Stimulated activated CD4-positive, alpha-beta T cell treated with anti-CD3 and anti-CD28 coated beads, Interleukin-4, amount 100 ng/mL, for 4 hours (primary cell): Measurements from ENCODE around the gene MSANTD1.
"Not testable (repeated sequence)": the region's sequence is repeated elsewhere in the genome, so short reads cannot be mapped to it uniquely, and the experiment has no call there.

ENCODE experiments used
- DNase-seq, 2 experiments: peaks; one replicate each; pipeline ENCODE4 v3.0.0-alpha.2; 2020

The MSANTD1 gene

DNA sequence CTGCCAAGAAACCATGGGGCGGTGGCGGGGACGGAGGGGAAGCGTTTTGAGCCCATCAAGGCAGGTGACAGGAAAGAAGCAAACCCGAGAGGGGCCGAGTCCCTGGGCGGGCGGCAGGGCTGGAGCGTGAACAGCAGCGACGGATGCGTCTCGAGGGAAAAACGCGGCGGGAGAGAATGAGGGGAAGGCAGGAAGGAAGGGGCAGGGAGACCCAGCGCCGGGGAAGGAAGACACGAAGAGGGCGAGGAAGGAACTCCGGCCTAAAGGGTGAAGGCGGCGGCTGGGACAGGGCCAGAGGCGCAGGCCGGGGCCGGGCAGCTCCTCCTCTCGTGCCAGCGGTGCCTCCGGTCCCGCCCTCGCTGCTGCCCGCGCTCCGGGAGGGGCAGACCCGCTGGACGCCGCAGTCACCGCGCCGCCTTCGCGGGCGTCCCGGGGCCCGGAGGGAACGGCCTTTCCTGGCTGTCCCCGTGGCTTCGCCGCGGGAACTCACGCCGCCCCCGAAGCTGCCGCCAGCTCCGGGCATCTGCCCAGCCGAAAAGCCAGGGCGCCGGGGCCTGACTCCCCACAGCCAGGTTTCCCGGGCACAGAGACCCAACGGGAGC is 43.1 kb downstream of the MSANTD1 start:
- DNase-seq: peak in 1 of 2 experiments; percentile 25

DNA sequence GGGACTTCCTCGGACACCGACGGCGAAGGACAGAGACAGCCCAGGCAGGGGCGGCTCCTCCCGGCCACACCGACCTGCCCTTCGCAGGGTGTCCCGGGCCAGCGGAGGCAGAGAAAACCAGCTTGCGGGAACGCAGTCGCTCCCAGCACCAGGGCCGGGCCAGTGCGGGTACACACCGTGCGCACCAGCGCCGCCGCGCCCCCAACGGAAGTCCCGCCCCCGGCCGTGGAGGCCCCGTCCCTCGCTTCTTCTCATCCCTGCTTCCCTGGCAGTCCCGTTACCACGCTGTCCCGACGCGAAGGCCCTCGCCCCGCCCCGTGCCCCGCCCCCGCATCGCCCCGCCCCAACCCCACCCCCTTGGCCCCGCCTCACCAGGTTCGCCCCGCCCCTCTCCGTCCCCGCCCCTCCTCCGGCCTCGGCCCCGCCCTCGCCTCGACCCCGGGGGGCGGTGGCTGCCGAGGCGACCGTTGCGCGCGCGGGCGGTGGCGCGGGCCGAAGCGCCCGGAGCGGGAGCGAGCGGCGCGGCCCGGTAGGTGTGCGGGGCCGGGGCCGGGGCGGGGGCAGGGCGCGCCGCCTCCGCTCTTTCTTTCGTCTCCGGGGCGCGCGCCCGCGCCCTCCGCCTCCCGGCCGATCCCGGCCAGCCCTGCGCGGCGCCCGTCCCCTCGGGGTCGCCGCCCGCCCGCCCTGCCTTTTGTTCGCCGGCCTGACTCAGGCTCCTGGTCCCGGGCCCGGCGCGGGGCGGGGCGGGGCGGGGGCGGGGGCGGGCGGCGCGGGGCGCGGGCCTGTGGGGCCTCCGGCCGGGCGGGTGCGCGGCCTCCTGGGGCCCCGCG is 43.8 kb downstream of the MSANTD1 start, which contains the start of gene RGS12:
TSS of gene RGS12 (plus strand) at position 451 of the 830 bp plus-strand sequence. CDS start 23,150 bp downstream, outside the sequence.
- DNase-seq: peak; percentile 84 to 90

DNA sequence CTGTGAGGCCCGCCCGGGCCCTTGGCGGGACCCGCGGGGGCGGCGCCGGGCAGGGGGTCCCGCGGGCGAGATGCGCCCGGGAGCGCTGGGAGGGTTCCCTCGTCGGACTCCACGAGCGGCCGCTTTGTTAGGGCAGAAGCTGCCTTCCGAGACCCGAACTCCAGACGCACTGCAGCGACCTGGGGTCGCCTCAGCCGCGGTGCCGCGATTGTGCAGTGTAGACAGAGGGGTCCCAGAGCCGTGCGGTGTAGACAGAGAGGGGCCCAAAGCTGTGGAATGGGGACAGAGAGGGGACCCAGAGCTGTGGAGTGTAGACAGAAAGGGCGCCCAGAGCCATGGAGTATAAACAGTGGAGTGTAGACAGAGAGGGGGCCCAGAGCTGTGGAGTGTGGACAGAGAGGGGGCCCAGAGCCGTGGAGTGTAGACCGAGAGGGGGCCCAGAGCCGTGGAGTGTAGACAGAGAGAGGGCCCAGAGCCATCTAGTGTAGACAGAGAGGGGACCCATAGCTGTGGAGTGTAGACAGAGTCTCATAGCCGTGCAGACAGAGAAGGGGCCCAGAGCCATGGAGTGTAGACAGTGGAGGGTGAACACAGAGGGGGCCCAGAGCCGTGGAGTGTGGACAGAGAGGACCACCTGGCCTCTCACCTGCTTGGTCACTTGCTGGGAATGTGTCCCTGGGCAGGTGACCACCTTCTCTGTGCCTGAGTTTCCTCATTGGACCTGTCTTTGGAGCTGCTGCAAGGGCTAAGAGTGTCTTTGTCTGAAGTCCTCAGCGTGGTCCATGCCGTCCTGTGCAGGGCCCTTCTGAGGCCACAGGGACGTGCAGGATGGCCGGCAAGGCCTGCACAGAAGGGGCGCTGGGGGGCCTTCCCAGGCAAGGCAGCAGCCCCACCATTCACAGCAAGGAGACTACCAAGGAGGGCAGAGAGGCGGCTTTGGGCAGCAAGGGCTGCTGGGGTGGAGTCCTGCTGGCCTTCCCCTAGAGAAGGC is 44.7 kb downstream of the MSANTD1 start:
- DNase-seq: no peak

DNA sequence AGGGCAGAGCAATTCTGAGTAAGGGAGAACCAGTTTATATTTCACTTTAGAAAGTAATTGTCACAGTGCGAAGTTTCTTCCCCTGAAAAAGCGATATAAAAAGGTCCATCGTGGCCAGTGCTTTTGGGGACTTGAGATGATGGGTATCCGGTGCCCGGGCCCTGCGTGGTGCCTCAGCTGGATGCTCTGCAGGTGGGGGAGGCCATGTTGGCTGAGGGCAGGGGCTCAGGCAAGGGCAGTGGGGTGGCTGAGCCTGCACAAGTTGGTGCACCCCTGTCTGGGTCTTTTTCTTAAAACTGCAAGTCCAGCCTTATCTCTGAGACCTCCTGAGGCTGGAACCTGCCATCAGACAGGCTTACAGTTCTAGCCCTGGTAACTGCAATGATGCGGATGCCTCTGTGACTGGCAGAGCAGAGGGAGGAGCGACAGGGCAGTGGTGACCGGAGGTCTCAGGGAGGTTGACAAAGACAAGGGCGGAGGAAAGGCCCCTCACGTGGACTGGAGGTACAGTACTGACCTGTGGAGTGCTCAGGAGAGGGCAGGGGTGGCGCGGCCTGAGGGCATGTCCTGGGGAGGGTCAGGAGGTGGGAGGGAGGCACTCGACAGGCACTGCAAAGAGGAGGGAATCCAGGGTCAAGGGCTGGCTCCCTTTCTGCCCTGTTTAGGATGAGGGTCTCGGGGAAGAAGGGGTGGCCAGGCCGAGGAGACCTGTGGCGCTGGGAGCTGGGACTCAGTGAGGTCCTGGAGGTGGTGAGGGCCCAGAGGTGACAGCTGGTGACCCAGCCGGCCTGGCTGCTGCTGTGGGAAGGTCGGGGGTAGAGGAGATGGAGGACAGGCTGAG is 45.7 kb downstream of the MSANTD1 start:
- DNase-seq: no peak

DNA sequence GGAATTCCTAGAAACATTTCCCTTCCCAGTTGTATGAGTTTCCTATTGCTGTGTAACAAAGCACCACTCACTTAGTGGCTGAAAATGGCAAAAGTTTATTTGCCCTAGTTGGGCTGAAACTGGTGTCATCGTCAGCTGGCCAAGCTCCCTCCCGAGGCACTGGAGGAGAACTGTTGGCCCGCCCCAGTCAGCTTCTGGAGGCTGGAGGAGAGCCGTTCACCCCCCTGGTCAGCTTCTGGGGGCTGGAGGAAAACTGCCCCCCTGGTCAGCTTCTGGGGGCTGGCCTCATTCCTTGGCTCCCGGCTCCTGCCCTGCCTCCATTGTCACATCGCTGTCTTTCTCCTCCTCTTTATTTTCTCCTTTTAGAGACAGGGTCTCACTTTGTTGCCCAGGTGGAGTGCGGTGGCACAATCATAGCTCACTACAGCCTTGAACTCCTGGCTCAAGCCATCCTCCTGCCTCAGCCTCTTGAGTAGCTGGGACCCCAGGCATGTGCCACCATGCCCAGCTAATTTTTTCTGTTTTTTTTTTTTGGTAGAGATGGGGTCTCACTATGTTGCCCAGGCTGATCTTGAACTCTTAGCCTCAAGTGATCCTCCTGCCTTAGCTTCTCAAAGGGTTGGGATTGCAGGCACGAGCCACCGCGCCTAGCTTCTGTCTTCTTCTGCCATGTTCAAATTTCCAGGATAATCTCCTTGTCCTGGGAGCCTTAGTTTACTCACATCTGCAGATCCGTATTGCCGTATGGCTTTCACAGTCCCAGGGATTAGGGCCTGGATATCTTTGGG is 47.1 kb downstream of the MSANTD1 start:
- no peak for DNase-seq

DNA sequence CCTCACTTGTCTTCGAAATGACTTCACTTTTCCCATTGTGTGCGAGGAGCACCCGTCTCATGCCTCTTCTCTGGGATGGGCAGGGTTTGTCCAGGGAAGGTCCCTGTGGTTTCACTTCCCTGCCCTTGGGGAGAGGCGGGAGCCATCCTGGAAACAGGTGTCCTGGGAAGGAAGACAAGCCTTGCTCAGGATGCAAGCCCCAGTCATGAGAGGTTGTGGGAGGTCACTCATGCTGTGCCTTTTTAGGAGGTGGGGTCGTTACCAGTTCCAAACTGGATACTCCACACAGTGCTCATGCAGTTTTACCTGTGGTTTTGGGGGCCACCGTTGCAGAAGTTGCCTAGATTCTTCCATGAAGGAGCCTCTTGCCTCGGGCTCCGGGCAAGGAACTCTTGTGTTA is 47.7 kb downstream of the MSANTD1 start:
- no peak for DNase-seq

DNA sequence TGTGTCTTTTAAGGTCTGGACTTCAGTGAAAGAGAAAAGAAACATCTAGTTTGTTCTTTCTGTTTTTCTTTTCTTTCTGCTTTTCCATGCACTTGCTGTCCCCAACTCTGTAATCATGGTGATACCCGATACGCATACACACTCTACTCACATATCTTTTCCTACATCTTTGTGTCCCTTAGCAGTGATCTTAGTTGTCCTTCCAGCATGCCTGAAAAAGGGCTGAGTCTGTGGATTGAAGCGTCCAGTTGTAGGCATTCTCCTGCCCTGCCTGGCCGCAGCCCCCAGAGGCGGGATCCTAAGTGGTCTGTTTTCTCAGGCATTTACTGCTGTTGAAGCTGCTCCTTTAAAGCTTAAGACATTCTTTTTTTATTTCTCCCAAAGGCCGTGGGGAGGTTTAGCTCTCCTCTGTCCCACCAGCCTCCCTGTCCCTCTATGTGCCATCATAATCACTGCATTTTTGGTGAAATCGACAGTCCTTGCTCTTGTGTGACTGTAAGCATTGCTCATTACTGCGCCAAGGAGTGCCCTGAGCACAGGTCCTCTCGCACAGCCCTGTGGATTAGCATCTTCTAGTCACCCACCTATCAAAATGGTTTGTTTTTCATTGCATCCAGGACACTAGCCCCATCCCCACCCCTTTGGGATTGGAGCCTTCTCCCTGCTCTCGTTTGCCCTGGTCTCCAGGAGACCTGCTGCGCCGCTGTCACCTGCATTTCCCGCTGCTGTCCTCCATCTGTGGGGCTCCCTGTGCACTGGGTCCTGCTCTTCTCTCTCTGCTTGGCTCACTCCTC is 48.3 kb downstream of the MSANTD1 start:
- DNase-seq: no peak

DNA sequence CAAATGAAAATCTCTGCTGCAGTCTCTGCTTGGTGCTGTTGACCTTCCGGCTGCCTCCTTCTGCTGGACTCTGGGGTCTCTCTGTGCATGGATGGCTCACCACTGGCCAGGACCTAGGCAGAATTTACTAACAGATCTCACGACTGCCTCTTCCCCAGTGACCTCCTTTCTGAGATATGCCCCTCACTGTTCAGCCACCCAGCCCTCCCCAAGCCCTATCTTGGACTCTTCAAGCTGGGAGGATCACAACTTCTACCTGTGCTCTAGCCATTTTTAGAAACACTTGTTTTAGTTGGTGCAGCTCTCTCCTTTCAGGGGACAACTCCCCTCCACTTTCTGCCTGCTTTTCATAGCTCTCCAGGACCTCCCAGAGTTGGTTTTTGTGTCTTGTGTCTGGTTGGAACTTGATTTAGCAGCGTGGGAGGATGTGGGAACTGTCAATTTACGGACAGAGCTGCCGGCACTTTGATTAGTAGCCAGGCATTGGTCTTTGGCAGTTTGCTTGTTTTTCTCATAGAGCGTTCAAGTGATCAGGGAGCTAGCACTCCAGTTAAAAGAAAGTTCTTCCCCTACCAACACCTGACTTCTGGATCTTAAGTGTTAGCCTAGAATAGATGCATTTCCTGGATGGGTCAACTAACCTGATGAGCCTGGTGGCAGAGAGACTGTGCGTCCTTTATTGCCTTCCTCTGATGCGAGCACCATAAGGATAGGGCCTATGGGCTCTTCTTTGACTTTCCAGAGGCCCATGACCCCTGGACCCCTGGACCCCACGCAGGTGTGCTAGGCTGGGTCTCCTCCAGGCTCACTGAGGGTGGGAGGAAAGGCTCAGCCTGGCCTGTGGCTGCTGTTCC is 50.4 kb downstream of the MSANTD1 start:
- DNase-seq: no peak

DNA sequence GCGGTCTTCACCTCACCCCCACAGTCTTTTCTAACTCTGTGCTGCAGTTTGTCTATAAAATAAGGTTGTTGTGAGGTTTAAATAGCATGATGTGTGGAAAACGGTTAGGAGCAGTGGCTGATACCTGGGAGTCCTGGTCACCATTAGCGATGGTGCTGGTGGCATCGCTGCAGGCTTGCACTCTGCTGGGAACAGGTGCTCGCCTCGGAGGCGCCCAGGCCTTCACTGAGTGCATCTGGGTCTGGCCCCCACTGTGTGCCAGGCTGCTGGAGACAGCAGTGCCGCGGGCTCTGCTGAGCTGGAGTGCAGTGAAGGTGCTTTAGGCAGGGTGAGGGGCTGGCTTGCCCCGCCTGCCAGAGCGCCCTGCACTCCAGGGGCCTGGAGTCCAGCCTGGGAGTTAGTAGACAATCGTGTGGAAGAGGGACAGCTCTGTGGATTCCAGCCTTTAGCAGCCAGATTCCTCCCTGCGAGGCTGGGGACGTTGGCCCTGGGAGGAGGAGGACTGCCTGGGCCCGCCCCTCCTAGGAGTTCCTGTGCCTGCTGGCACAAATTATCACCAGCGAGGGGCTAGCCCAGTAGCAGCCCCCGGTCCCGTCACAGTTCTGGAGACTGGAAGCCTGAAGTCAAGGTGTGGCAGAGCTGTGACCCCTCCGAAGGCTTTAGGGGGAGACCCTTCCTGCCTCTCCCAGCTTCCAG is 51.2 kb downstream of the MSANTD1 start:
- no peak for DNase-seq

DNA sequence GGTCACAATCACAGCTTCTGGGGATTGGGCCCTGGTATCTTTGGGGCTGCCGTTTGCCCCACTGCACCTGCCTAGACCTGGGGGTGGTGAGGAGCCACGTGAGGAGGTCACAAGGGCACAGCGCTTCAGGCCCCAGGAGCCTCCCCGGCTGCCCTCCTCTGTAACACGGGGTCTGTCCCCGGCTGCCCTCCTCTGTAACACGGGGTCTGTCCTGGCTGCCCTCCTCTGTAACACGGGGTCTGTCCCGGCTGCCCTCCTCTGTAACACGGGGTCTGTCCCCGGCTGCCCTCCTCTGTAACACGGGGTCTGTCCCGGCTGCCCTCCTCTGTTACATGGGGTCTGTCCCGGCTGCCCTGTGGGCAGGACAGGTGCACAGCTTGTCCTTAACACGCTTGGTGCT is 51.9 kb downstream of the MSANTD1 start:
- DNase-seq: not testable (repeated sequence)

DNA sequence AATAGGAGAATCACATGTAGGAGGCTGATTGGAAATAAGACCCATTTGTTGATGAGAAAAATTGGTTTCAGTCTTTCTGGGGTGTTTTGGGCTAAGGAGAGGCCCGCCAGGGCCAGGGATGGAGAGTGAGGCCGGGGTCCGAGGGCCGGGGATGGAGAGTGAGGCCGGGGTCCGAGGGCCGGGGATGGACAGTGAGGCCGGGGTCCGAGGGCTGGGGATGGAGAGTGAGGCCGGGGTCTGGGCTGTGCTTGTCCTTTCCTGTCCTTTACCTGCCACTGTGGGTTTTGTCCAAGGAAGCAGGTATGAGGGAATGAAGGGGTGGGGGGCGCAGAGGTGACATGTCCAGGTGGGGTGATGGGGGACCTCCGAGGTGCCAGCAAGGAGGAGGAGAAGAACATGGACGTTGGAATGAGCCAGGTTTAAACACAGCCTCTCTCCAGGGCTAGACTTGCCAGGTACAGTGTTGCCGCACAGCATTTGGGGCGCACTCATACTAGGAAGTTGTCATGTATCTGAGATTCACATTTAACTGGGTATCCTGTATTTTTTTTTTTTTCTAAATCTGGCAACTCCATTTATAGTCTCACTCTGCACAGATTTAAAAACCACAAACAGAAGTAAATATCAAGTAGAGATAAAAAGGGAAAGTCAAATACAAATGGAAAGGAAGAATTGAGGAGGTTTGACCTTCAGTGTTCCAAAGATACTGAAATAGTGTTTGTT is 52.7 kb downstream of the MSANTD1 start:
- DNase-seq: no peak

DNA sequence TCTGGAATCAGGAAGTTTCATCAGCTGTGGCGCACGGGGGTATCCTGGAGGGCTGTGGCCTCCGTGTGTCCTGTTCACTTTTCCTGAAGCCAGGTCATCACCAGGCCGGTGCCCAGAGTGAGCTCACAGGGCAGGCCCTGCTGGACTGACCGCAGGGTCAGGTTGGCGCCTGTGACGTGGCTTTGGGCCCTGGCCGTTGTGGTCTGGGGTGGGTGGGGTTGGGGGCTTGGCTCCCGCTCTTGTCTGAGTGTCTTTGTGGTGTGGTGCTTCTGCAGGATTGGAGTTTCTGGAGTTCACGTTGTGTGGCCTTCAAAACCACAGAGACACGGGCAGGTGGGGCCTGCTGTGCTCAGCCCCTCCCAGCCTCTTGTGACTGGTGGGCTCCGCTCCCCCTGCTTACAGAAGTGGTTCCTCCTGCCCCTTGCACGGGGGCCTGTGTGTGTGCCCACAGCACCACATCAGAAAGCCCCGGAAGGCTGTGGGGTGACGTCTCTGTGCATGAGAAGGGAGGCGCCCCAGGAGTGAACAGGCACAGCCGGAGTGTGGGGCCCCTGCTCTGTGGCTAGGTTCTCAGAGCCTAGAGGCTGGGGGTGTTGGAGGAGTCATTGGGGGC is 53.3 kb downstream of the MSANTD1 start:
- DNase-seq: peak; percentile 44 to 61

DNA sequence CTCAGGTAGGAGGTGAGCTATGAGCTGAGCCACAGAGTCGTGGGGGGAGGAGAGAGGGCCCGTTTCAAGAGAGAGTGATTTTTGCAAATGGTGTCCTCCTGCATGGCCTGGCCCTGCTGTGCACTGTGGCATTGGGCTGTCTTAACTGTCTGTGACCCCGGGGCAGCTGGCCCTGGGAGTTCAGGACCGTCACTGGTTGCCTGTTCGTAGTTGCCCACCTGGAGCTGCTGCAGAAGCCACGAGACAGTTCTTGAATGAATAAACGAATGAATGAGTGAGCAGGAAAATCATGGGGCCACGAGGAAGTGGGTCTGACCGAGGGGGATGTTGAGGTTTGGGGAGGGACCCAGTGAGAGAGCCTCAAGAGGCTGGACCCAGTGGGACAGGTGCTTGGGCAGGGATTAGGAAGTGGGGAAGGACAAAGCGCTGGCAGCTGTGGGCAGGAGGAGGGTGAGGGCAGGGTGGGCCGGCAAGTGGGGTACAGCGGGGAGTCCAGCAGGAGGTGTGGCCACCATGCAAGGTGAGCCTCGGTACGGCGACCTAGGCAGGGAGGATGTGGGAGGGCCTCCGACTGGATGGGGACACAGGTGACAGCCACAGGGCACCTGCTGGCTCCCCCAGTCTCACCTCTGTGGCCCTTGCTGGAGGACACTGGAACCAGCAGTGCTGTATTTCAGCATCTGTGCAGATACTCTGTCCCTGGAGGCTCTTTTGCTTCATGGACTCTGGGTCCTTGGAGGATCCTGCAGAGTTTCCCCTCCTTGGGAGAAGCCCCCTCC is 54.0 kb downstream of the MSANTD1 start:
- no peak for DNase-seq

DNA sequence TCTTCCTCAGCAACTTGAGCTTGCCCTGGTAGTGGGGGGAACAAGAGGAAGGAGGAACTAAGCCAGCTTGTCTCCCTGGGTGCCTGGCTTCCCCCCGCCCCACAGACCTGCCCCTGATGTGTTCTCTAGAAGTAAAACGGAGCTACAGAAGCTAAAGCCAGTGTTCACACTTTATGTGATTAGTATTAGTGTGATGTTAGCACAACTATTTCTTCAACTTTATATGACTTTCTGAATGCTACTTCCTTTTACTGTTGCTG is 54.5 kb downstream of the MSANTD1 start:
- no peak for DNase-seq

DNA sequence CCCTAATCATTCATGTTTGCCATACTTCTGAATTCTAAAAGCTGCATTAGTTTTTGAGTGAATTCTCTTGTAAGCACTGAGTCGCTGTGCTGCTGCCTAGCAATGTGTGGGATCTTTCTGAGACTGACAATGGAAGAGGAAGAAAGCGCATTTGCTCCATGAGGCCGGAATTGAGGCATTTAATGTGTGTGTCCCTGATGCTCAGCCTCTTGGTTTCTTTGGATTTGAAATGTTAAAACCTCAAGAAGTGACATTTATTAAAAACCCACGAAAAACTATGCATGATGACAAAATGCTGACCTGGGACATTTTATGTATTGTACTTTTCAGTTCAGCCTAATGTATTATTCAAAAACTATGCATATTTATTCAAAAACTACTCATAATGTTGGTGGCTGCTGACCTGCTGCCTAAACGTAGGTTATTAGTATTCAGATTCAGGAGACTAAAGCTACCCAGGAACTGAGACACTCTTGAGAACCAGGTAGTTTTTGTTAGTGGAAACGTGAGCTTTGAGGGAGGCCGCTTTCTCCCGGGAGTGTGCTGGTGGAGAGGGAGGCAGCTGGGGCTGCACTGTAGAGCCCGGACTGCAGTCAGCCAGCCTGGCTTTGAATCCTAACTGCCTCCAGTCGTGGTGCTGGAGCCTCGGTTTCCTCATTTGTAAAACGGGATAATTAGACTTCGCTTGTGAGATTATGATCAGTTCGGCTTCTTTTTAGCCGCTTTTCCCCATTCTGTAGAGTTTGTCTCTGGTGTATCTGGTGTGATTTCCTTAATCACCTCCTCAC is 55.2 kb downstream of the MSANTD1 start:
- no peak for DNase-seq
